D721Med (cell line): ENCODE results near the gene HMGXB3.
"Not testable (repeated sequence)": the region's sequence is repeated elsewhere in the genome, so short reads cannot be mapped to it uniquely, and the experiment has no call there.

Experiments
- DNase-seq: peaks from one replicate; pipeline ENCODE4 v3.0.0; 2011; ENCODE audit warnings: low spot score; ENCODE audit not compliant: insufficient read length
- FAIRE-seq: peaks from 2 replicates; lab custom pipeline; 2011; peaks lifted over from hg19 to GRCh38; lab: Jason Lieb, UNC
- CTCF ChIP-seq: IDR thresholded peaks from 2 replicates; pipeline ENCODE4 v1.5.1; 2012; ENCODE audit warnings: mild to moderate bottlenecking, control low read depth; ENCODE audit not compliant: insufficient read depth; ENCODE audit errors: missing control alignments

The HMGXB3 gene

GRCh38 chr5:150080696-150081435, 80.3 kb downstream of the HMGXB3 start:
- no peak for TF ChIP-seq CTCF
- DNase-seq (no peak), FAIRE-seq (no peak)

GRCh38 chr5:150081541-150082283, 81.2 kb downstream of the HMGXB3 start:
- FAIRE-seq (no peak), DNase-seq (no peak)
- no peak for TF ChIP-seq CTCF

- DNase-seq, result no peak
- no peak for TF ChIP-seq CTCF
- no peak for FAIRE-seq
Measured at GRCh38 chr5:150082374-150082773, 81.8 kb downstream of the HMGXB3 start.

GRCh38 chr5:150082889-150083288, 82.3 kb downstream of the HMGXB3 start:
- FAIRE-seq (no peak), DNase-seq (no peak)
- no peak for TF ChIP-seq CTCF

GRCh38 chr5:150084754-150085153, 84.2 kb downstream of the HMGXB3 start:
- DNase-seq, FAIRE-seq: not testable (repeated sequence)

GRCh38 chr5:150085191-150085912, 84.8 kb downstream of the HMGXB3 start:
- no peak for TF ChIP-seq CTCF
- DNase-seq (no peak), FAIRE-seq (no peak)

- FAIRE-seq, result no peak
- no peak for DNase-seq
- no peak for TF ChIP-seq CTCF
Measured at GRCh38 chr5:150085950-150086715, 85.6 kb downstream of the HMGXB3 start, which contains the start of gene CSF1R. TSS of gene CSF1R (minus strand) at chr5:150086554. CDS start at chr5:150086427, 127 bp downstream.
